CD4-positive, alpha-beta T cell (primary cell): ENCODE results near the gene CLDN18. TPM values are rescaled to one million over a fixed set of nuclear protein-coding genes. Genes with fewer than 3 reads are reported as not detected.

Experiments
- ATAC-seq: fragments of 200-7000 bp; cut with Tn5 transposase; one replicate; pipeline ENCODE4 v1.10.0; 2022; ENCODE audit warnings: mild to moderate bottlenecking; ENCODE audit not compliant: poor library complexity
- CTCF ChIA-PET: fragments of 350-600 bp; sonication (Branson Sonifier 250); formaldehyde crosslinking; loops from one replicate; lab custom pipeline; 2021; ENCODE audit warnings: antibody characterized with exemption, inconsistent platforms; lab: Charles Lee
- POLR2A ChIA-PET: fragments of 350-600 bp; sonication (Branson Sonifier 250); formaldehyde crosslinking; loops from one replicate; lab custom pipeline; 2021; ENCODE audit warnings: antibody characterized with exemption, inconsistent platforms; lab: Charles Lee
- DNase-seq, 14 experiments: peaks; one replicate each; pipeline ENCODE4 v3.0.0-alpha.2; 2013 to 2020; ENCODE audit warnings: mixed read lengths in 2 of 14
- H3K27ac ChIP-seq, 2 donors: one replicate each; pipeline versions ENCODE4 v1.5.1 to v1.7.0; 2013; ENCODE audit warnings: low read length in 2 of 2, low read depth in 1 of 2, mild to moderate bottlenecking in 1 of 2
- H3K27me3 ChIP-seq, 2 experiments: 1 replicate in 1 of 2; 2 replicates in 1 of 2; pipeline versions ENCODE4 v1.6.1 to v1.7.0; 2013; ENCODE audit warnings: low read length in 2 of 2, control low read depth in 1 of 2, mild to moderate bottlenecking in 1 of 2, moderate library complexity in 1 of 2; ENCODE audit not compliant: insufficient read depth in 2 of 2, control insufficient read depth in 1 of 2
- H3K36me3 ChIP-seq: one replicate; pipeline ENCODE4 v1.6.1; 2013; ENCODE audit warnings: low read length, control low read depth; ENCODE audit not compliant: insufficient read depth
- H3K4me1 ChIP-seq: one replicate; pipeline ENCODE4 v1.6.1; 2013; ENCODE audit warnings: low read length, control low read depth; ENCODE audit not compliant: insufficient read depth
- H3K4me3 ChIP-seq: one replicate; pipeline ENCODE4 v1.5.1; 2013; ENCODE audit warnings: mild to moderate bottlenecking, low read length, moderate library complexity
- H3K9me3 ChIP-seq, 2 experiments: 1 replicate in 1 of 2; 2 replicates in 1 of 2; pipeline versions ENCODE4 v1.6.1 to v1.7.0; 2013; ENCODE audit warnings: low read length in 2 of 2, mild to moderate bottlenecking in 2 of 2, control low read depth in 1 of 2, moderate library complexity in 1 of 2; ENCODE audit not compliant: control insufficient read depth in 1 of 2, insufficient read depth in 1 of 2
- H3K27ac Mint-ChIP-seq: one replicate; pipeline ENCODE4 v1.8.0; 2020; ENCODE audit warnings: mixed read lengths
- H3K27me3 Mint-ChIP-seq: one replicate; pipeline ENCODE4 v1.8.0; 2021; ENCODE audit warnings: mixed read lengths
- H3K36me3 Mint-ChIP-seq: one replicate; pipeline ENCODE4 v1.8.0; 2021; ENCODE audit warnings: low read depth, mixed read lengths
- H3K4me1 Mint-ChIP-seq: one replicate; pipeline ENCODE4 v1.8.0; 2021; ENCODE audit warnings: low read depth, mixed read lengths
- H3K4me3 Mint-ChIP-seq: one replicate; pipeline ENCODE4 v1.8.0; 2020; ENCODE audit warnings: mild to moderate bottlenecking, mixed read lengths
- H3K9me3 Mint-ChIP-seq: one replicate; pipeline ENCODE4 v1.8.0; 2020; ENCODE audit warnings: mixed read lengths
- intact Hi-C, 2 experiments: fragments of 100-400 bp; cut with DNase I in 1 of 2; cut with micrococcal nuclease in 1 of 2; formaldehyde crosslinking; loops; one replicate each; pipeline versions ENCODE4 v1.15.1 to v1.9.0; 2023 to 2025; cut with DNase I, micrococcal nuclease
- total RNA-seq, 174 experiments: library from RNA in 2 of 174; stranded (reverse) in 2 of 174; gene quantifications; one replicate each; pipeline ENCODE4 v1.2.3 and lab custom pipeline; 2021 to 2026
- TF ChIP-seq, protein P1 (sequence below): fragments of 200-600 bp; IDR thresholded peaks from one replicate; pipeline ENCODE4 v1.8.0; 2022; ENCODE audit warnings: antibody characterized with exemption, mild to moderate bottlenecking

The CLDN18 gene
- total RNA-seq, 2 experiments from 2014 or later, result not detected

- Histone ChIP-seq H3K4me1 (no peaks in the 10 kb centered on the region), H3K27ac (no peak overlapping the region), H3K4me3 (no peak overlapping the region), H3K36me3 (no peaks in the 10 kb centered on the region), H3K27me3 (peaks cover 0 to 5% of the 10 kb centered on the region in 2 experiments), H3K9me3 (no peaks in the 10 kb centered on the region)
- Mint-ChIP-seq H3K27me3 (peaks cover 20% of the 10 kb centered on the region), H3K36me3 (no peaks in the 10 kb centered on the region), H3K27ac (no peak overlapping the region), H3K9me3 (no peaks in the 10 kb centered on the region), H3K4me1 (no peaks in the 10 kb centered on the region), H3K4me3 (no peak overlapping the region)
- ChIA-PET CTCF (no interaction called here), POLR2A (no interaction called here)
- ATAC-seq (no peak), DNase-seq (no peak)
- TF ChIP-seq, protein P1, sequence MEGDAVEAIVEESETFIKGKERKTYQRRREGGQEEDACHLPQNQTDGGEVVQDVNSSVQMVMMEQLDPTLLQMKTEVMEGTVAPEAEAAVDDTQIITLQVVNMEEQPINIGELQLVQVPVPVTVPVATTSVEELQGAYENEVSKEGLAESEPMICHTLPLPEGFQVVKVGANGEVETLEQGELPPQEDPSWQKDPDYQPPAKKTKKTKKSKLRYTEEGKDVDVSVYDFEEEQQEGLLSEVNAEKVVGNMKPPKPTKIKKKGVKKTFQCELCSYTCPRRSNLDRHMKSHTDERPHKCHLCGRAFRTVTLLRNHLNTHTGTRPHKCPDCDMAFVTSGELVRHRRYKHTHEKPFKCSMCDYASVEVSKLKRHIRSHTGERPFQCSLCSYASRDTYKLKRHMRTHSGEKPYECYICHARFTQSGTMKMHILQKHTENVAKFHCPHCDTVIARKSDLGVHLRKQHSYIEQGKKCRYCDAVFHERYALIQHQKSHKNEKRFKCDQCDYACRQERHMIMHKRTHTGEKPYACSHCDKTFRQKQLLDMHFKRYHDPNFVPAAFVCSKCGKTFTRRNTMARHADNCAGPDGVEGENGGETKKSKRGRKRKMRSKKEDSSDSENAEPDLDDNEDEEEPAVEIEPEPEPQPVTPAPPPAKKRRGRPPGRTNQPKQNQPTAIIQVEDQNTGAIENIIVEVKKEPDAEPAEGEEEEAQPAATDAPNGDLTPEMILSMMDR, result no peak
- intact Hi-C loops, result no loop called here
Observed at GRCh38 chr3:138059261-138059660, 49.3 kb downstream of the CLDN18 start.

- ChIA-PET CTCF (interaction anchor here (0.7 kb wide), 1 partner anchor 14 kb away, joined by 5 read pairs; no protein-coding TSS in a partner anchor), POLR2A (no interaction called here)
- H3K36me3 ChIP-seq, result no peaks in the 10 kb centered on the region
- no peaks in the 10 kb centered on the region for H3K9me3 Mint-ChIP-seq
- no peak overlapping the region for H3K27ac ChIP-seq
- H3K27me3 ChIP-seq, result no peaks in the 10 kb centered on the region
- DNase-seq, result no peak
- H3K36me3 Mint-ChIP-seq, result no peaks in the 10 kb centered on the region
- H3K27ac Mint-ChIP-seq, result no peak overlapping the region
- peaks cover 5% of the 10 kb centered on the region for H3K27me3 Mint-ChIP-seq
- no peak overlapping the region for H3K4me3 Mint-ChIP-seq
- H3K9me3 ChIP-seq, result no peaks in the 10 kb centered on the region
- intact Hi-C loops, result no loop called here
- H3K4me1 Mint-ChIP-seq, result no peaks in the 10 kb centered on the region
- no peak overlapping the region for H3K4me3 ChIP-seq
- ATAC-seq, result no peak
- no peaks in the 10 kb centered on the region for H3K4me1 ChIP-seq
- TF ChIP-seq, protein P1, result no peak
Observed at GRCh38 chr3:138060792-138061191, 50.8 kb downstream of the CLDN18 start.

- TF ChIP-seq, protein P1, result no peak
- H3K27me3 Mint-ChIP-seq, result no peaks in the 10 kb centered on the region
- ATAC-seq (no peak), DNase-seq (no peak)
- Histone ChIP-seq H3K9me3 (no peaks in the 10 kb centered on the region), H3K27me3 (no peaks in the 10 kb centered on the region), H3K4me1 (no peaks in the 10 kb centered on the region), H3K27ac (no peak overlapping the region), H3K36me3 (no peaks in the 10 kb centered on the region), H3K4me3 (no peak overlapping the region)
- H3K4me1 Mint-ChIP-seq, result no peaks in the 10 kb centered on the region
- intact Hi-C loops, result no loop called here
- no peaks in the 10 kb centered on the region for H3K36me3 Mint-ChIP-seq
- no peaks in the 10 kb centered on the region for H3K9me3 Mint-ChIP-seq
- ChIA-PET CTCF (no interaction called here), POLR2A (no interaction called here)
- H3K27ac Mint-ChIP-seq, result no peak overlapping the region
- H3K4me3 Mint-ChIP-seq, result no peak overlapping the region
Observed at GRCh38 chr3:138062037-138062436, 52.1 kb downstream of the CLDN18 start.
